PC-9 (cell line): ENCODE results near the gene ATAD3B. TPM values are rescaled to one million over a fixed set of nuclear protein-coding genes. Genes with fewer than 3 reads are reported as not detected.

ENCODE experiments used
- BruUV-seq: library from RNA; stranded (reverse); fragments of 400-500 nt; replicated peaks from 2 replicates; lab custom pipeline; 2021; lab: Mats Ljungman, UMichigan
- CTCF ChIA-PET: fragments of 300-600 bp; sonication (Branson Sonifier 250); formaldehyde crosslinking; loops from one replicate; lab custom pipeline; 2022; ENCODE audit warnings: antibody characterized with exemption; lab: Charles Lee
- POLR2A ChIA-PET: fragments of 300-600 bp; sonication (Branson Sonifier 250); formaldehyde crosslinking; loops from one replicate; lab custom pipeline; 2022; ENCODE audit warnings: antibody characterized with exemption; ENCODE audit not compliant: unreplicated experiment; lab: Charles Lee
- DNase-seq, 2 experiments: peaks; one replicate each; pipeline versions ENCODE4 v3.0.0 to v3.0.0-alpha.2; 2015 to 2022; ENCODE audit warnings: mixed read lengths in 1 of 2
- H2AFZ ChIP-seq: fragments of 200-600 bp; sonication (generic); 2 replicates; pipeline ENCODE4 v1.8.1; 2017; ENCODE audit warnings: antibody characterized with exemption
- H3F3A ChIP-seq: fragments of 200-600 bp; sonication (generic); 2 replicates; pipeline ENCODE4 v1.8.1; 2017; ENCODE audit warnings: antibody characterized with exemption, mild to moderate bottlenecking, low read depth; ENCODE audit not compliant: insufficient read depth
- H3K27ac ChIP-seq: fragments of 200-600 bp; sonication (generic); 2 replicates; pipeline ENCODE4 v1.6.1; 2016; ENCODE audit warnings: mixed run types
- H3K27me3 ChIP-seq: fragments of 200-600 bp; sonication (generic); 2 replicates; pipeline ENCODE4 v1.6.1; 2016; ENCODE audit warnings: low read depth, mixed run types; ENCODE audit not compliant: insufficient read depth
- H3K36me3 ChIP-seq: fragments of 200-600 bp; sonication (generic); 2 replicates; pipeline ENCODE4 v1.6.1; 2016; ENCODE audit warnings: low read depth, mixed run types
- H3K4me1 ChIP-seq: fragments of 200-600 bp; sonication (generic); replicated peaks from 2 replicates; pipeline ENCODE4 v1.6.1; 2016; ENCODE audit warnings: mixed run types; ENCODE audit not compliant: insufficient read depth
- H3K4me2 ChIP-seq: fragments of 200-600 bp; sonication (generic); 2 replicates; pipeline ENCODE4 v1.6.1; 2017; ENCODE audit warnings: mixed run types
- H3K4me3 ChIP-seq: fragments of 200-600 bp; sonication (generic); 2 replicates; pipeline ENCODE4 v1.6.1; 2016; ENCODE audit warnings: mixed run types
- H3K79me2 ChIP-seq: fragments of 200-600 bp; sonication (generic); 2 replicates; pipeline ENCODE4 v1.6.1; 2017; ENCODE audit warnings: low read depth, mixed run types
- H3K9me2 ChIP-seq: fragments of 200-600 bp; sonication (generic); 2 replicates; pipeline ENCODE4 v1.8.1; 2017; ENCODE audit warnings: mild to moderate bottlenecking; ENCODE audit not compliant: insufficient read depth
- H3K9me3 ChIP-seq: fragments of 200-600 bp; sonication (generic); 2 replicates; pipeline ENCODE4 v1.8.1; 2016; ENCODE audit warnings: low read depth; ENCODE audit not compliant: insufficient read depth
- H4K20me1 ChIP-seq: fragments of 200-600 bp; sonication (generic); 2 replicates; pipeline ENCODE4 v1.8.1; 2017; ENCODE audit not compliant: insufficient read depth
- CTCF ChIP-seq: fragments of 200-600 bp; sonication (generic); conservative IDR thresholded peaks from 2 replicates; pipeline ENCODE4 v1.6.1; 2017; ENCODE audit warnings: mixed run types, antibody characterized with exemption, mild to moderate bottlenecking, moderate library complexity
- EZH2 ChIP-seq: fragments of 200-600 bp; sonication (generic); IDR thresholded peaks from 2 replicates; pipeline ENCODE4 v1.8.0; 2017; ENCODE audit warnings: antibody characterized with exemption, low read depth
- intact Hi-C: fragments of 100-400 bp; cut with micrococcal nuclease; formaldehyde crosslinking; loops from one replicate; pipeline ENCODE4 v1.10.0; 2022; ENCODE audit not compliant: unreplicated experiment
- total RNA-seq: library from RNA; stranded (reverse); gene quantifications from 2 replicates; pipeline ENCODE4 v1.2.3, GENCODE V29; 2021

ATAD3B gene
- total RNA-seq, 1 experiment from 2014 or later, result 32.8 TPM

GRCh38 chr1:1429671-1430073, 41.9 kb upstream of the ATAD3B start:
- no peaks in the 10 kb centered on the region for H3K79me2 ChIP-seq
- TF ChIP-seq EZH2 (no peak), CTCF (no peak)
- no peak for DNase-seq
- intact Hi-C loops, result loop anchor here (10.0 kb wide), 1 partner anchor 85 kb away; the partner anchor contains the start of gene DVL1
- H2AFZ ChIP-seq, result no peak overlapping the region
- peak overlapping the region; percentile 85 for H3K4me2 ChIP-seq
- H3K4me3 ChIP-seq, result no peak overlapping the region
- no peaks in the 10 kb centered on the region for H4K20me1 ChIP-seq
- peaks cover 49% of the 10 kb centered on the region for H3K4me1 ChIP-seq
- no TSS peak for BruUV-seq
- H3K36me3 ChIP-seq, result no peaks in the 10 kb centered on the region
- H3K27me3 ChIP-seq, result no peaks in the 10 kb centered on the region
- ChIA-PET POLR2A (interaction anchor here (0.5 kb wide), 1 partner anchor 28 kb away, joined by 3 read pairs; no protein-coding TSS in a partner anchor), CTCF (no interaction called here)
- no peaks in the 10 kb centered on the region for H3K9me2 ChIP-seq
- no peak overlapping the region for H3K27ac ChIP-seq
- no peaks in the 10 kb centered on the region for H3K9me3 ChIP-seq
- peaks cover 27% of the 10 kb centered on the region; the same call in 1 of the 2 replicates for H3F3A ChIP-seq

GRCh38 chr1:1430114-1430982, 41.2 kb upstream of the ATAD3B start:
- intact Hi-C loops, result loop anchor here (10.0 kb wide), 1 partner anchor 86 kb away; the partner anchor contains the start of gene DVL1
- peak overlapping the region; percentile 82 for H2AFZ ChIP-seq
- peaks cover 33% of the 10 kb centered on the region; the same call in 1 of the 2 replicates for H3F3A ChIP-seq
- peaks cover 56% of the 10 kb centered on the region for H3K4me1 ChIP-seq
- BruUV-seq, result TSS peak; percentile 57
- no peaks in the 10 kb centered on the region for H4K20me1 ChIP-seq
- H3K4me2 ChIP-seq, result peak overlapping the region; percentile 85
- no peaks in the 10 kb centered on the region for H3K36me3 ChIP-seq
- H3K27ac ChIP-seq, result peak overlapping the region; percentile 51
- ChIA-PET CTCF (interaction anchor here (0.7 kb wide), 1 partner anchor 9 kb away, joined by 3 read pairs; the partner anchor contains the start of gene ANKRD65), POLR2A (interaction anchor here (0.5 to 1.0 kb wide), 5 partner anchors 22 to 1156 kb away, joined by 3 to 9 read pairs (median 5); no protein-coding TSS in a partner anchor)
- H3K79me2 ChIP-seq, result no peaks in the 10 kb centered on the region
- H3K27me3 ChIP-seq, result no peaks in the 10 kb centered on the region
- no peak for TF ChIP-seq EZH2
- TF ChIP-seq CTCF, result no peak; the same call in 1 of the 2 replicates
- H3K9me2 ChIP-seq, result no peaks in the 10 kb centered on the region
- peak overlapping the region; percentile 52; the same call in 1 of the 2 replicates for H3K4me3 ChIP-seq
- no peaks in the 10 kb centered on the region for H3K9me3 ChIP-seq
- DNase-seq, result peak; percentile 39 to 75
